SK-N-SH treated with all-trans-retinoic acid at 6 μM for 48 hours (cell line): ENCODE data around the gene KIAA0825.

Experiments
- ATAC-seq: fragments of 200-7000 bp; cut with Tn5 transposase; 3 replicates; pipeline ENCODE4 v1.9.1; 2020; ENCODE audit warnings: mild to moderate bottlenecking, moderate library complexity
- ARNTL ChIP-seq: fragments of 450-650 bp; formaldehyde crosslinking; IDR thresholded peaks from 2 replicates; pipeline ENCODE4 v1.5.0; 2020; ENCODE audit warnings: low read depth, mild to moderate bottlenecking, moderate library complexity, borderline replicate concordance
- BACH2 ChIP-seq: fragments of 250-450 bp; sonication (Bioruptor Pico); IDR thresholded peaks from 2 replicates; pipeline ENCODE4 v1.9.0; 2021; ENCODE audit warnings: mild to moderate bottlenecking, borderline replicate concordance
- CREB5 ChIP-seq: fragments of 250-450 bp; sonication (Bioruptor Pico); IDR thresholded peaks from 2 replicates; pipeline ENCODE4 v1.5.1; 2020; ENCODE audit warnings: low read depth, mild to moderate bottlenecking, moderate library complexity
- CSDC2 ChIP-seq: fragments of 250-450 bp; sonication (Bioruptor Pico); IDR thresholded peaks from 2 replicates; pipeline ENCODE4 v1.5.0; 2020; ENCODE audit warnings: mild to moderate bottlenecking, moderate library complexity
- GLIS3 ChIP-seq: fragments of 250-450 bp; sonication (Bioruptor Pico); IDR thresholded peaks from 2 replicates; pipeline ENCODE4 v1.5.0; 2020; ENCODE audit warnings: mild to moderate bottlenecking, moderate library complexity
- ISL1 ChIP-seq: fragments of 250-450 bp; sonication (Bioruptor Pico); IDR thresholded peaks from 2 replicates; pipeline ENCODE4 v2.1.2; 2022; ENCODE audit warnings: mild to moderate bottlenecking, moderate library complexity
- PATZ1 ChIP-seq: fragments of 250-450 bp; sonication (Bioruptor Pico); IDR thresholded peaks from 2 replicates; pipeline ENCODE4 v1.8.0; 2020; ENCODE audit warnings: mild to moderate bottlenecking, moderate library complexity, borderline replicate concordance
- PPARA ChIP-seq: fragments of 250-450 bp; sonication (Bioruptor Pico); IDR thresholded peaks from 2 replicates; pipeline ENCODE4 v1.5.0; 2020; ENCODE audit warnings: mild to moderate bottlenecking, borderline replicate concordance
- RARB ChIP-seq: fragments of 250-450 bp; sonication (Bioruptor Pico); IDR thresholded peaks from 2 replicates; pipeline ENCODE4 v1.8.0; 2021; ENCODE audit warnings: mild to moderate bottlenecking, moderate library complexity
- TCF4 ChIP-seq: fragments of 250-450 bp; sonication (Bioruptor Pico); IDR thresholded peaks from 2 replicates; pipeline ENCODE4 v1.8.0; 2021; ENCODE audit warnings: mild to moderate bottlenecking, moderate library complexity, borderline replicate concordance
- TOX ChIP-seq: fragments of 250-450 bp; sonication (Bioruptor Pico); IDR thresholded peaks from 2 replicates; pipeline ENCODE4 v1.8.0; 2021; ENCODE audit warnings: mild to moderate bottlenecking, moderate library complexity, borderline replicate concordance
- ZC3H10 ChIP-seq: fragments of 250-450 bp; sonication (Bioruptor Pico); IDR thresholded peaks from 2 replicates; pipeline ENCODE4 v1.5.1; 2021; ENCODE audit warnings: mild to moderate bottlenecking, moderate library complexity
- ZFP3 ChIP-seq: fragments of 250-450 bp; sonication (Bioruptor Pico); IDR thresholded peaks from 2 replicates; pipeline ENCODE4 v1.5.0; 2020; ENCODE audit warnings: mild to moderate bottlenecking, moderate library complexity
- ZFP30 ChIP-seq: fragments of 450-650 bp; formaldehyde crosslinking; IDR thresholded peaks from 2 replicates; pipeline ENCODE4 v1.5.0; 2022; ENCODE audit warnings: mild to moderate bottlenecking, moderate library complexity
- ZNF565 ChIP-seq: fragments of 450-650 bp; formaldehyde crosslinking; conservative IDR thresholded peaks from 2 replicates; pipeline ENCODE4 v1.5.0; 2020; ENCODE audit warnings: low read depth, mild to moderate bottlenecking, moderate library complexity
- ZNF70 ChIP-seq: fragments of 450-650 bp; formaldehyde crosslinking; IDR thresholded peaks from 2 replicates; pipeline ENCODE4 v1.5.0; 2020; ENCODE audit warnings: mild to moderate bottlenecking, moderate library complexity
- TF ChIP-seq, protein P1 (sequence below): fragments of 250-450 bp; sonication (Bioruptor Pico); IDR thresholded peaks from 2 replicates; pipeline ENCODE4 v1.5.0; 2020; ENCODE audit warnings: mild to moderate bottlenecking, moderate library complexity
- TF ChIP-seq, protein P2 (sequence below): fragments of 250-450 bp; sonication (Bioruptor Pico); IDR thresholded peaks from 2 replicates; pipeline ENCODE4 v1.5.1; 2021; ENCODE audit warnings: mild to moderate bottlenecking, moderate library complexity
- TF ChIP-seq, protein P3 (sequence below): fragments of 250-450 bp; sonication (Bioruptor Pico); IDR thresholded peaks from 2 replicates; pipeline ENCODE4 v1.8.0; 2021; ENCODE audit warnings: low read depth, mild to moderate bottlenecking, moderate library complexity, borderline replicate concordance

The KIAA0825 gene

DNA sequence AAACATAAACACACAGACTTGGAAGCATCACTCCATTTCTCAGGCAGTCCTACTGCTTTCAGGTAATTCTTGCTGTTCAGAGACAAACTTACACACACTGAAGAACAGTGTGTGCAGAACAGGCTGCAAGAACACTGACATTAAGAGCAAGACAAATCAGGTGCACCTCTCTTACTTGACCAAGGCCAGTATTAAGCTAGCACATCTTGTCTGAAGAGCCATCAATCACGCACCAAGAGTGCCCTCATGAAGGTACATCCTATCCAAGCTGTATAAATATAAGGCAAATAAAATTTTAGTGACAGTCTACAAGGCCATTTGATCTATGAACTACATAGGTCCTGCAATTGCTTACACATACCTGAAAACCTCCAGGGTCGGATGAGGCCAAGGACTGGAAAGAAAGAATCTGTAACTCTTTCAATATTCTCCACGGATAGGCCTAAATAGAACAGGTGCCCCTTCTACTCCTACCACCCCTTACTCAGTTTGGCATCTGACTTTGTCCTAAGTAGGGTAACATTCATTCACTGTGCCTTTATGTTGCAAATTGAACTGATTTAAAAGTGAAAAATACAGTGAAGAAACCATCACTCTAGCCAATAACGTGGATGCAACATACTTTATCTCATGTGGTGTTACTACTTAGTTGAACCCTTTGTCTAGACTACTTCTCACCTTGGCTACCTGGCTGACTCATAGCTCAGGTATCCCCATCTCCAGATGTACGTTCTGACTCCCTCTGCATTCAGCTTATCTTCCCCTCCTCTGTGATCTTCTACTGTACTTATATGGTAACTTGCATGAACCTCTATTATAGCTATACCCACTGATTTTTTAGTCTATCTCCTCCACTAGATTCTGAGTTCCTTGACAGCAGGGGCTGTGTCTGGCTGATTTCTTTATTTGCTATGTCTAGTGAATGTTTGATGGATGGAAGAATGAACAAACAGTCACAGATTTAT is 256.3 kb downstream of the KIAA0825 start:
- TF ChIP-seq, protein P1, sequence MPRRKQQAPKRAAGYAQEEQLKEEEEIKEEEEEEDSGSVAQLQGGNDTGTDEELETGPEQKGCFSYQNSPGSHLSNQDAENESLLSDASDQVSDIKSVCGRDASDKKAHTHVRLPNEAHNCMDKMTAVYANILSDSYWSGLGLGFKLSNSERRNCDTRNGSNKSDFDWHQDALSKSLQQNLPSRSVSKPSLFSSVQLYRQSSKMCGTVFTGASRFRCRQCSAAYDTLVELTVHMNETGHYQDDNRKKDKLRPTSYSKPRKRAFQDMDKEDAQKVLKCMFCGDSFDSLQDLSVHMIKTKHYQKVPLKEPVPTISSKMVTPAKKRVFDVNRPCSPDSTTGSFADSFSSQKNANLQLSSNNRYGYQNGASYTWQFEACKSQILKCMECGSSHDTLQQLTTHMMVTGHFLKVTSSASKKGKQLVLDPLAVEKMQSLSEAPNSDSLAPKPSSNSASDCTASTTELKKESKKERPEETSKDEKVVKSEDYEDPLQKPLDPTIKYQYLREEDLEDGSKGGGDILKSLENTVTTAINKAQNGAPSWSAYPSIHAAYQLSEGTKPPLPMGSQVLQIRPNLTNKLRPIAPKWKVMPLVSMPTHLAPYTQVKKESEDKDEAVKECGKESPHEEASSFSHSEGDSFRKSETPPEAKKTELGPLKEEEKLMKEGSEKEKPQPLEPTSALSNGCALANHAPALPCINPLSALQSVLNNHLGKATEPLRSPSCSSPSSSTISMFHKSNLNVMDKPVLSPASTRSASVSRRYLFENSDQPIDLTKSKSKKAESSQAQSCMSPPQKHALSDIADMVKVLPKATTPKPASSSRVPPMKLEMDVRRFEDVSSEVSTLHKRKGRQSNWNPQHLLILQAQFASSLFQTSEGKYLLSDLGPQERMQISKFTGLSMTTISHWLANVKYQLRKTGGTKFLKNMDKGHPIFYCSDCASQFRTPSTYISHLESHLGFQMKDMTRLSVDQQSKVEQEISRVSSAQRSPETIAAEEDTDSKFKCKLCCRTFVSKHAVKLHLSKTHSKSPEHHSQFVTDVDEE (CRISPR knock-in tag) = no peak
- TF ChIP-seq ZFP30 (CRISPR knock-in tag) = no peak
- TF ChIP-seq PATZ1 (CRISPR knock-in tag) = no peak
- TF ChIP-seq ZC3H10 (CRISPR knock-in tag) = no peak
- no peak for TF ChIP-seq CREB5
- no peak for TF ChIP-seq ISL1
- TF ChIP-seq PPARA (CRISPR knock-in tag) = no peak
- TF ChIP-seq ZNF565 (CRISPR knock-in tag) = no peak
- no peak for TF ChIP-seq TOX (CRISPR knock-in tag)
- TF ChIP-seq TCF4 (CRISPR knock-in tag) = no peak
- no peak for TF ChIP-seq CSDC2 (CRISPR knock-in tag)
- TF ChIP-seq ZFP3 (CRISPR knock-in tag) = no peak
- TF ChIP-seq, protein P2, sequence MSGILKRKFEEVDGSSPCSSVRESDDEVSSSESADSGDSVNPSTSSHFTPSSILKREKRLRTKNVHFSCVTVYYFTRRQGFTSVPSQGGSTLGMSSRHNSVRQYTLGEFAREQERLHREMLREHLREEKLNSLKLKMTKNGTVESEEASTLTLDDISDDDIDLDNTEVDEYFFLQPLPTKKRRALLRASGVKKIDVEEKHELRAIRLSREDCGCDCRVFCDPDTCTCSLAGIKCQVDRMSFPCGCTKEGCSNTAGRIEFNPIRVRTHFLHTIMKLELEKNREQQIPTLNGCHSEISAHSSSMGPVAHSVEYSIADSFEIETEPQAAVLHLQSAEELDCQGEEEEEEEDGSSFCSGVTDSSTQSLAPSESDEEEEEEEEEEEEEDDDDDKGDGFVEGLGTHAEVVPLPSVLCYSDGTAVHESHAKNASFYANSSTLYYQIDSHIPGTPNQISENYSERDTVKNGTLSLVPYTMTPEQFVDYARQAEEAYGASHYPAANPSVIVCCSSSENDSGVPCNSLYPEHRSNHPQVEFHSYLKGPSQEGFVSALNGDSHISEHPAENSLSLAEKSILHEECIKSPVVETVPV = no peak
- TF ChIP-seq ARNTL (CRISPR knock-in tag) = no peak
- TF ChIP-seq RARB (CRISPR knock-in tag) = no peak
- TF ChIP-seq GLIS3 (CRISPR knock-in tag) = no peak
- TF ChIP-seq BACH2 = no peak
- TF ChIP-seq, protein P3, sequence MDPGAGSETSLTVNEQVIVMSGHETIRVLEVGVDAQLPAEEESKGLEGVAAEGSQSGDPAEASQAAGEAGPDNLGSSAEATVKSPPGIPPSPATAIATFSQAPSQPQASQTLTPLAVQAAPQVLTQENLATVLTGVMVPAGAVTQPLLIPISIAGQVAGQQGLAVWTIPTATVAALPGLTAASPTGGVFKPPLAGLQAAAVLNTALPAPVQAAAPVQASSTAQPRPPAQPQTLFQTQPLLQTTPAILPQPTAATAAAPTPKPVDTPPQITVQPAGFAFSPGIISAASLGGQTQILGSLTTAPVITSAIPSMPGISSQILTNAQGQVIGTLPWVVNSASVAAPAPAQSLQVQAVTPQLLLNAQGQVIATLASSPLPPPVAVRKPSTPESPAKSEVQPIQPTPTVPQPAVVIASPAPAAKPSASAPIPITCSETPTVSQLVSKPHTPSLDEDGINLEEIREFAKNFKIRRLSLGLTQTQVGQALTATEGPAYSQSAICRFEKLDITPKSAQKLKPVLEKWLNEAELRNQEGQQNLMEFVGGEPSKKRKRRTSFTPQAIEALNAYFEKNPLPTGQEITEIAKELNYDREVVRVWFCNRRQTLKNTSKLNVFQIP (CRISPR knock-in tag) = no peak
- TF ChIP-seq, all 23 proteins: peak for 0
- no peak for ATAC-seq

- TF ChIP-seq PATZ1 (CRISPR knock-in tag) (no peak), ZNF70 (CRISPR knock-in tag) (no peak), ZFP3 (CRISPR knock-in tag) (no peak)
- TF ChIP-seq, protein P1 (CRISPR knock-in tag) = no peak
- TF ChIP-seq, protein P3 (CRISPR knock-in tag) = no peak
- TF ChIP-seq, all 23 proteins: peak for 0
- no peak for ATAC-seq
These were observed 257.2 kb downstream of the KIAA0825 start for GRCh38 chr5:94361161-94361560.
